Panc1 (cell line): Measurements from ENCODE around the gene WDR72. TPM values are rescaled to one million over a fixed set of nuclear protein-coding genes. Genes with fewer than 3 reads are reported as not detected.

Experiments used
- ATAC-seq: fragments of 200-7000 bp; cut with Tn5 transposase; 2 replicates; pipeline ENCODE4 v1.9.1; 2020; ENCODE audit warnings: mild to moderate bottlenecking, moderate library complexity
- BruUV-seq: library from RNA; stranded (reverse); fragments of 400-500 nt; replicated peaks from 2 replicates; lab custom pipeline; 2021; lab: Mats Ljungman, UMichigan
- CTCF ChIA-PET: fragments of 300-600 bp; sonication (Branson Sonifier 250); formaldehyde crosslinking; loops from one replicate; lab custom pipeline; 2022; ENCODE audit warnings: antibody characterized with exemption; lab: Charles Lee
- POLR2A ChIA-PET: fragments of 300-600 bp; sonication (Branson Sonifier 250); formaldehyde crosslinking; loops from one replicate; lab custom pipeline; 2022; ENCODE audit warnings: antibody characterized with exemption; lab: Charles Lee
- DNase-seq: peaks from one replicate; pipeline ENCODE4 v3.0.0-alpha.2; 2010; ENCODE audit warnings: low read depth, low spot score
- H3K27ac ChIP-seq: 2 replicates; pipeline ENCODE4 v1.5.1; 2011; ENCODE audit warnings: mild to moderate bottlenecking, low read length, inconsistent platforms
- H3K27me3 ChIP-seq: fragments of 200-500 bp; sonication (Bioruptor generic); 2 replicates; pipeline ENCODE4 v1.6.0; 2014; ENCODE audit warnings: low read length, inconsistent platforms; ENCODE audit not compliant: control insufficient read depth, insufficient read depth
- H3K36me3 ChIP-seq: fragments of 200-500 bp; sonication (Bioruptor generic); 2 replicates; pipeline ENCODE4 v1.5.1; 2014; ENCODE audit warnings: inconsistent platforms, mild to moderate bottlenecking, low read length, moderate library complexity; ENCODE audit not compliant: control insufficient read depth, insufficient read depth
- H3K4me1 ChIP-seq: 2 replicates; pipeline ENCODE4 v1.5.1; 2011; ENCODE audit warnings: inconsistent platforms, mild to moderate bottlenecking, low read length, moderate library complexity; ENCODE audit not compliant: control insufficient read depth, insufficient read depth
- H3K4me3 ChIP-seq, 2 experiments: 2 replicates each; pipeline ENCODE4 v1.5.1; 2011 to 2012; ENCODE audit warnings: low read depth in 2 of 2, low read length in 2 of 2, mild to moderate bottlenecking in 2 of 2, inconsistent platforms in 1 of 2, moderate library complexity in 1 of 2
- H3K9me3 ChIP-seq: fragments of 200-500 bp; sonication (Bioruptor generic); 2 replicates; pipeline ENCODE4 v1.5.1; 2014; ENCODE audit warnings: low read depth, mild to moderate bottlenecking, inconsistent platforms, low read length, moderate library complexity; ENCODE audit not compliant: control insufficient read depth, insufficient read depth
- POLR2AphosphoS5 ChIP-seq: IDR thresholded peaks from 2 replicates; pipeline ENCODE4 v1.6.1; 2012; ENCODE audit warnings: mild to moderate bottlenecking, low read depth, low read length, moderate library complexity
- SIN3A ChIP-seq: IDR thresholded peaks from 2 replicates; pipeline ENCODE4 v1.6.1; 2012; ENCODE audit warnings: low read depth, mild to moderate bottlenecking, low read length, moderate library complexity, borderline replicate concordance; ENCODE audit not compliant: insufficient read depth
- TCF7L2 ChIP-seq: IDR thresholded peaks from 2 replicates; pipeline ENCODE4 v1.6.1; 2011; ENCODE audit warnings: mild to moderate bottlenecking, low read depth, low read length, inconsistent platforms
- in situ Hi-C: cut with HindIII; loops from 2 replicates; pipeline ENCODE4 v1.10.0; 2016; ENCODE audit warnings: low sequenced_read_pairs, low pct_unique_long_range_greater_than_20kb
- intact Hi-C: fragments of 100-400 bp; cut with micrococcal nuclease; formaldehyde crosslinking; loops from one replicate; pipeline ENCODE4 v1.10.0; 2022; ENCODE audit not compliant: unreplicated experiment
- total RNA-seq: library from RNA; stranded (reverse); gene quantifications from one replicate; pipeline ENCODE4 v1.2.1, GENCODE V29; 2021; ENCODE audit not compliant: unreplicated experiment
- TF ChIP-seq, protein P1 (sequence below): fragments of 450-650 bp; IDR thresholded peaks from 2 replicates; pipeline ENCODE4 v1.5.1; 2017; ENCODE audit warnings: mild to moderate bottlenecking
- TF ChIP-seq, protein P2 (sequence below), 2 experiments: IDR thresholded peaks; 2 replicates each; pipeline ENCODE4 v1.6.1; 2011 to 2012; ENCODE audit warnings: low read depth in 2 of 2, control low read depth in 1 of 2, low read length in 1 of 2, mild to moderate bottlenecking in 1 of 2, moderate library complexity in 1 of 2; ENCODE audit not compliant: insufficient read depth in 1 of 2

WDR72 gene
- total RNA-seq, 1 experiment from 2014 or later = 0.03 TPM

DNA sequence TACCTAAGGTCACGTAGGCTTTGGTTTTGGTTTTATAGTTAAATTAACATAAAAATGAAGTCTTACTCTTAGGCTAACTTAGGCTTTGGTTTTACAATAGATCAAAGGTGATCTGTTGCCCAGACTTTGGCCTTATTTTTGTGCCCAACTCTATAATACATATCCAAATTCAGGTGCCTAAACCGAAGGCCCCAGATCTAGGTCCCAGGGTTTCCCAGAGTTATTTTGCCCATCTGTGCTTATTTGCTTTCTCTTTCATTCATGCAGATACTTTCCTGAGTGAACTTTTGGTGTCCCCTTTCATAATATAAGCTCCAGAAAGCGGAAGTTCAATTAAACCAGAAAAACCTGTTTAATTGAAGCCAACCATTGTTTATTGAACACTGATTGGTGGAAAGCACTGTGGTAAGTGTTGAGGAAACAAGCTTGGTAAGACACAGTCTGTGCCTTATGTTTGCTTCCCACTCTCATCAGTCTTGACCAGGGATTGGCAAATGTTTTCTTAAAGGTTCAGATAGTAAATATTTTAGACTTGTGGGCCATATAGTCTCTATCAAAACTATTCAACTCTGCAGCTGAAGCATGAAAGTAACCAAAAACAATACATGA, 209.7 kb downstream of the WDR72 start:
- Histone ChIP-seq H3K4me1 (no peaks in the 10 kb centered on the region), H3K36me3 (no peaks in the 10 kb centered on the region), H3K4me3 (no peak overlapping the region), H3K9me3 (no peaks in the 10 kb centered on the region), H3K27ac (no peak overlapping the region), H3K27me3 (no peaks in the 10 kb centered on the region)
- in situ Hi-C loops = no loop called here
- ATAC-seq = no peak
- CTCF ChIA-PET = no interaction called here
- no TSS peak for BruUV-seq
- intact Hi-C loops = no loop called here
- TF ChIP-seq TCF7L2 (no peak), SIN3A (no peak), POLR2AphosphoS5 (no peak)
- TF ChIP-seq, protein P1, sequence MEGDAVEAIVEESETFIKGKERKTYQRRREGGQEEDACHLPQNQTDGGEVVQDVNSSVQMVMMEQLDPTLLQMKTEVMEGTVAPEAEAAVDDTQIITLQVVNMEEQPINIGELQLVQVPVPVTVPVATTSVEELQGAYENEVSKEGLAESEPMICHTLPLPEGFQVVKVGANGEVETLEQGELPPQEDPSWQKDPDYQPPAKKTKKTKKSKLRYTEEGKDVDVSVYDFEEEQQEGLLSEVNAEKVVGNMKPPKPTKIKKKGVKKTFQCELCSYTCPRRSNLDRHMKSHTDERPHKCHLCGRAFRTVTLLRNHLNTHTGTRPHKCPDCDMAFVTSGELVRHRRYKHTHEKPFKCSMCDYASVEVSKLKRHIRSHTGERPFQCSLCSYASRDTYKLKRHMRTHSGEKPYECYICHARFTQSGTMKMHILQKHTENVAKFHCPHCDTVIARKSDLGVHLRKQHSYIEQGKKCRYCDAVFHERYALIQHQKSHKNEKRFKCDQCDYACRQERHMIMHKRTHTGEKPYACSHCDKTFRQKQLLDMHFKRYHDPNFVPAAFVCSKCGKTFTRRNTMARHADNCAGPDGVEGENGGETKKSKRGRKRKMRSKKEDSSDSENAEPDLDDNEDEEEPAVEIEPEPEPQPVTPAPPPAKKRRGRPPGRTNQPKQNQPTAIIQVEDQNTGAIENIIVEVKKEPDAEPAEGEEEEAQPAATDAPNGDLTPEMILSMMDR = no peak
- TF ChIP-seq, protein P2, sequence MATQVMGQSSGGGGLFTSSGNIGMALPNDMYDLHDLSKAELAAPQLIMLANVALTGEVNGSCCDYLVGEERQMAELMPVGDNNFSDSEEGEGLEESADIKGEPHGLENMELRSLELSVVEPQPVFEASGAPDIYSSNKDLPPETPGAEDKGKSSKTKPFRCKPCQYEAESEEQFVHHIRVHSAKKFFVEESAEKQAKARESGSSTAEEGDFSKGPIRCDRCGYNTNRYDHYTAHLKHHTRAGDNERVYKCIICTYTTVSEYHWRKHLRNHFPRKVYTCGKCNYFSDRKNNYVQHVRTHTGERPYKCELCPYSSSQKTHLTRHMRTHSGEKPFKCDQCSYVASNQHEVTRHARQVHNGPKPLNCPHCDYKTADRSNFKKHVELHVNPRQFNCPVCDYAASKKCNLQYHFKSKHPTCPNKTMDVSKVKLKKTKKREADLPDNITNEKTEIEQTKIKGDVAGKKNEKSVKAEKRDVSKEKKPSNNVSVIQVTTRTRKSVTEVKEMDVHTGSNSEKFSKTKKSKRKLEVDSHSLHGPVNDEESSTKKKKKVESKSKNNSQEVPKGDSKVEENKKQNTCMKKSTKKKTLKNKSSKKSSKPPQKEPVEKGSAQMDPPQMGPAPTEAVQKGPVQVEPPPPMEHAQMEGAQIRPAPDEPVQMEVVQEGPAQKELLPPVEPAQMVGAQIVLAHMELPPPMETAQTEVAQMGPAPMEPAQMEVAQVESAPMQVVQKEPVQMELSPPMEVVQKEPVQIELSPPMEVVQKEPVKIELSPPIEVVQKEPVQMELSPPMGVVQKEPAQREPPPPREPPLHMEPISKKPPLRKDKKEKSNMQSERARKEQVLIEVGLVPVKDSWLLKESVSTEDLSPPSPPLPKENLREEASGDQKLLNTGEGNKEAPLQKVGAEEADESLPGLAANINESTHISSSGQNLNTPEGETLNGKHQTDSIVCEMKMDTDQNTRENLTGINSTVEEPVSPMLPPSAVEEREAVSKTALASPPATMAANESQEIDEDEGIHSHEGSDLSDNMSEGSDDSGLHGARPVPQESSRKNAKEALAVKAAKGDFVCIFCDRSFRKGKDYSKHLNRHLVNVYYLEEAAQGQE (IDR thresholded peaks at IDR 0.05; ENCODE audit: insufficient read depth in 1 of 2, low read depth in 2 of 2, low read length in 1 of 2) = no peak
- no peak for DNase-seq
- POLR2A ChIA-PET = no interaction called here

DNA sequence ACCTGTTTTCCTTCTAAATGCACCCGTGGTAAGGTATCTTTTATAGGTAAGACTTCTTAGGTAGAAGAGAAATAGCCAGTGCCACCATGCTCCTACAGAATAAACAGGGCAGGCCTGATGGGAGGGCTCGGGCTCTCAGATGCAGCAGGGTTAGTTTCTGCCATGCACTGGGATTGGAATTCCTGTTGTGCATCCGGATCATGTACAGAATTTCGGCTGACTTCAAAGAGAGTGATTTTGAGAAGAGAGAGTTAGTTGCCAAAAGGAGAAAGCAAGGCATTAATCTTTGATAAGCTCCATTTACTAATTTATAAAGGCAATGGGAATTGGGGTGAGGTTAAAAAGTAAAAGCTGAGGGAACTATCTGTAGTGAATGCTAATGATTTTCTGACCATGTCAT, 211.2 kb downstream of the WDR72 start:
- in situ Hi-C loops = no loop called here
- BruUV-seq = no TSS peak
- POLR2A ChIA-PET = no interaction called here

More for the DNA sequence above, 211.2 kb downstream of the WDR72 start:
- DNase-seq (no peak), ATAC-seq (no peak)
- TF ChIP-seq TCF7L2 (no peak), SIN3A (no peak), POLR2AphosphoS5 (no peak)
- TF ChIP-seq, protein P1 = no peak
- TF ChIP-seq, protein P2 (IDR thresholded peaks at IDR 0.05; ENCODE audit: insufficient read depth in 1 of 2, low read depth in 2 of 2, low read length in 1 of 2) = no peak
- no peaks in the 10 kb centered on the region for H3K9me3 ChIP-seq
- H3K27ac ChIP-seq = no peak overlapping the region
- CTCF ChIA-PET = no interaction called here
- intact Hi-C loops = no loop called here
- H3K4me1 ChIP-seq = no peaks in the 10 kb centered on the region
- no peaks in the 10 kb centered on the region for H3K36me3 ChIP-seq
- H3K27me3 ChIP-seq = no peaks in the 10 kb centered on the region
- no peak overlapping the region for H3K4me3 ChIP-seq
